HG02840 (cell line): ENCODE measurements around the gene C1orf115.
"Not testable (repeated sequence)": the region's sequence is repeated elsewhere in the genome, so short reads cannot be mapped to it uniquely, and the experiment has no call there.

Source experiments
- ATAC-seq: cut with Tn5 transposase; IDR thresholded peaks from one replicate; pipeline ENCODE4 v1.9.1; 2021; ENCODE audit warnings: mild to moderate bottlenecking, moderate library complexity, moderate number of reproducible peaks; ENCODE audit not compliant: unreplicated experiment, low FRiP score

The C1orf115 gene

DNA sequence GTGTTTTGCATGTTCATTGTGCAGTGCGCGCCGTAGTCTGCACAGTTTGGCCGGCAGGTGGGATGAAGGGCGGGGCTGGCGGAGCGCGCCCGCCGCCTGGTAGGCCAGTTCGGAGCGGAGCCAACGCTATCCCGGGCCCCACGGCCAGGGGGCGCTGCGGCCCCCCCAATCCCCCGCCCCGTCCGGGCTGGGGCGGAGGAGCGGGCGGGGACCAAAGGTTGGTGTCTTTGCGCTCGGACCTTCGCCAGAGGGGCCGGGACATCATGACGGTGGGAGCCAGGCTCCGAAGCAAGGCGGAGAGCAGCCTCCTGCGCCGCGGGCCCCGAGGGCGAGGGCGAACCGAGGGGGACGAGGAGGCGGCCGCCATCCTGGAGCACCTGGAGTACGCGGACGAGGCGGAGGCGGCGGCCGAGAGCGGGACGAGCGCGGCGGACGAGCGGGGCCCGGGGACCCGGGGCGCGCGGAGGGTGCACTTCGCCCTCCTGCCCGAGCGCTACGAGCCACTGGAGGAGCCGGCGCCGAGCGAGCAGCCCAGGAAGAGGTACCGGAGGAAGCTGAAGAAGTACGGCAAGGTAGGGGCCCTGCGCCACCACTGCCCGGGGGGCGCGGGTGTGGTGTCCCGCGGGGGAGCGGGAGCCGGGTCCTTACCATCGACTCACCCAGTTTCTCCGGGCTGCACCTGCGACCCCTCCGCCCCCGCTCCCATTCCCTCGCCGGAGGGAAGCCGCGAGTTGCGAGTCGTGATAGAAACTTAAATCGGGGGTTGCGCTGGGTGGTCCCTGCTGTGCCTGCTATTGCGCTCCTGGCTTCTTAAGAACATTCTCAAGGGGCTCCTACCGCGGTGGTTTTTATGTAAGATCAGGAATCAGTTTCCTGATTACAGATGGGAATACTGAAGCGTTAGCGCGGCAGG, at the start of gene C1orf115:
C1orf115 (plus strand) TSS at position 224 of the 913 bp plus-strand sequence; CDS start at position 264, 40 bp downstream.
- peak; percentile 83 for ATAC-seq

GRCh38 chr1:220642285-220642684, 47.9 kb upstream of the C1orf115 start:
- ATAC-seq: no peak

DNA sequence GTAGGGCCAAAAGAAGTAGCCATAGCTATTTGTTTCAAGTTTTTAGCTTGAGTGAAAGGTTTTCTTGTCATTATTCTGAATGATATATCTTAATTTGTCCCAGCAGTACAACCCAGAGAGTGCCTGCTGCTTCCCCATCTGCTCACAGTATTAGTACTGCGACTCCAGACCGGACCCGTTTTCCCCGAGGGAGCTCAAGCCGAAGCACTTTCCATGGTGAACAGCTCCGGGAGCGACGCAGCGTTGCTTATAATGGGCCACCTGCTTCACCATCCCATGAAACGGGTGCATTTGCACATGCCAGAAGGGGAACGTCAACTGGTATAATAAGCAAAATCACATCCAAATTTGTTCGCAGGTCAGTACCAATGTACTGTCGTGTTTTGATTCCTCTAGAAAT, 37.2 kb upstream of the C1orf115 start:
- ATAC-seq: no peak

DNA sequence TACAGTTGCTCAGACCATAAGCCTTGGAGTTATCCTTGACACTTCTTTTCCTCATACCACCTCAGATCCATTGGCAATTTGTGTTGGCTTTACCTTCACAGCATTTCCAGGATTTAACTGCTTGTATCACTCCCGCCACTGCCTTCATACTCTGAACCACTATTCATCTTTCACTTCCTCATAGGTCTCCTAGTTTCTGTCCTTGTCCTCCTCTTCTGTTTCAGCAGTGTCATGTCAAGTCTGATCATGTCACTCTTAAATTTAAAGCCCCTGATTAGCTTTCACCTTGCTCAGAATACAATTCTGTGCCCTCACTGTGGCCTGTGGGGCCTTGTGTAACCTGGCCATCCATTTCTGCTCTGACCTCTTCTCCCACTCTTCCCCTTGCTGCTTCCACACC, 34.7 kb upstream of the C1orf115 start:
- peak; percentile 67 for ATAC-seq

DNA sequence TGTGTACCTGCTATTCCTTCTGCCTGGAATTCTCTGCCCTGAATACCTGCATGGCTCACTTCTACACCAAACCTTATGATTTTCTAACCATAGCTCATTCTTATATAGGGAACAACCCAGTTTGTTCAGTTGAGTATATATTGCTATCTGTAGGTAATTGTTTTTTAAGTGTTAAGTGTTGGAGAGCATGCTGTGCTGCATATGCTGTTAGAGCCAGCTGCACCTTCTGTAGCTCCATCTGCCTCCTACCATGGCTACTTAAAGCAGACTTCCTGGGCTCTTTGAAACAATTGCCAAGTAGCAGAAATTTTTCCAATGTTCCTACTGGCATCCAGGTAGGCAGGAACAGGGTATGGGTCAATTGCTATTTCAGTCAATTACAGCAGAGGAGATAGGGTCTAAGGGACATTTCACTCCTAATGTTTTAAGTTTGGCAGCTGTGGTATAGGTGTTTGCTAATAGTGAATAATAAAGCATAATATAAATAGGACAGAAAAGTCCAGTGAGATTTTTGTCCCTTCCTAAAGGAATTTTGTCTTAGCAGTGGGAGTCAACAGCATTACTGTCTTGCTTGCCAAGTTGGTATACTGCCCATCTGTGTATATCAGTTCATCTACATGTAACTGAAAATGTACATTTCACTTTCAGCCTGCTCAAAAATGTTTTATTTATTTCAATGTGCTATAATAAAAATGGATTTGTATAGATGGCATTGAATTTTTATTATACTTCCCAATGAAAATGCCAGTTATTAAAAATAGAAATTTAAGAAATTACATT, 34.0 kb upstream of the C1orf115 start:
- ATAC-seq: no peak

GRCh38 chr1:220666349-220666748, 23.8 kb upstream of the C1orf115 start:
- ATAC-seq: no peak

GRCh38 chr1:220669005-220669404, 21.2 kb upstream of the C1orf115 start:
- no peak for ATAC-seq

DNA sequence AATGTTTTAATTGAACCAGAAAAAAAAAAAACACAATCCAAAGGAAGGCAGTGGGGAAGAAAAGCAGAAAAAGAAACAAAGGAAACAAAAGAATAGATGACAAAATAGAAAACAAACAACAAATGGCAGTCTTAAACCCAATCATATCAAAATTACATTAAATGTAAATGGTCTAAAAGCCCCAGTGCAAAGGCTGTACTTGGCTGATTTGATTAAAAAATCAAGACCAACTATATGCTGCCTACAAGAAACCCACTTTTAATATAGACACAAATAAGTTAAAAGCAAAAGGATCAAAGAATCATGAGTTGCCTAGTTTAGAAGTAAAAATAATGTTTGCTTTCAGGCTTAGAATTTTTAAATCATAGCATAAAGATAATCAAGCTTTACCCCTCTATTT, 19.8 kb upstream of the C1orf115 start:
- ATAC-seq: no peak

DNA sequence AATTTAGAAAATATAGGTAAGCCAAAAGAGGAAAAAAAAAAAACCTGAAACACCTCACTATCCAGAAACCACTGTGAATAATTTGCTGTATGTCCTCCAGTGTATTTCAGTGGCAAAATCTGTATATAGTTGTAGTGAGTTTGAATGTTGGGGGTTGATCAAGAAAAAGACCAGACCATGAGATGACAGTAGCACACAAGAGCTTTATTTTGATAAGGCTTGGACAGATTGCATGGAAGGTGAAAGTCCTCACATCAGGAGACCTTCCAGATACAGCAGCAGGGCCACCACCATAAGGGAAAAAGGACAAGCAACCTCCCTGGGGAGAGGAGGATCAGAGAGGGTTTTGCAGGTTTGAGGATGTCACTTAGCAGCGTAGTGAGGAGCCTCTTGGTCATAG, 16.2 kb upstream of the C1orf115 start:
- no peak for ATAC-seq

- ATAC-seq: no peak
Observed at GRCh38 chr1:220677251-220677650, 12.9 kb upstream of the C1orf115 start.

GRCh38 chr1:220680085-220680687, 10.0 kb upstream of the C1orf115 start:
- ATAC-seq: peak; percentile 64

DNA sequence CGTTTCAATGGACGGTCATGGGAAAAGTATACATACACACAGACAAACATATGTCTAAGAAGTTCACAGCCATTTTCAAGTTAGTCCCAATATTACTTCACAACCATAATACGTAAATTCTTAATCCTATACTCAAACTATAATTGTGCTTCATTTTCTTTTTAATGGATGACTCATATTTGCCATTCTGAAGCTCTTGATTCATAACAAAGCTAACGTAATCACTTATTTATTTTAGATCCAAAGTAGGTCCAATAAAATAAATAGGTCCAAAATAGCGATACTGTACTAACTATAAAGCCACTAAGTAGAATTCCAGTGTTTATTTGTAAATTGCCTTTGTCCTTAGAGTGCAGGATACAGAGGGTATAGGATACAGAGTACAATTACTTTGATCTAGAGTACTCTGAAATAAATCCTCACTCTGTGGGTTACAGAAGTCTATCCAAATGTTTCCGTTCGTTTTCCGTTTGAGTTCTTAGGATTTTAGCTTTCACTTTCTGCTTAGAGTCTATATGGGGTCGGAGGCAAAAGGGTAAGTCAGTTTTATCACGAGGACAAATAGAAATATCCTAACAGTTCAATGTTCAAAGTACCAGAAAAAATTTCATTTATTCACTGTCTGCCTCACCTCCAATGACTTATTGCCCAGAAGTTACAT, 8.8 kb upstream of the C1orf115 start:
- ATAC-seq: no peak

DNA sequence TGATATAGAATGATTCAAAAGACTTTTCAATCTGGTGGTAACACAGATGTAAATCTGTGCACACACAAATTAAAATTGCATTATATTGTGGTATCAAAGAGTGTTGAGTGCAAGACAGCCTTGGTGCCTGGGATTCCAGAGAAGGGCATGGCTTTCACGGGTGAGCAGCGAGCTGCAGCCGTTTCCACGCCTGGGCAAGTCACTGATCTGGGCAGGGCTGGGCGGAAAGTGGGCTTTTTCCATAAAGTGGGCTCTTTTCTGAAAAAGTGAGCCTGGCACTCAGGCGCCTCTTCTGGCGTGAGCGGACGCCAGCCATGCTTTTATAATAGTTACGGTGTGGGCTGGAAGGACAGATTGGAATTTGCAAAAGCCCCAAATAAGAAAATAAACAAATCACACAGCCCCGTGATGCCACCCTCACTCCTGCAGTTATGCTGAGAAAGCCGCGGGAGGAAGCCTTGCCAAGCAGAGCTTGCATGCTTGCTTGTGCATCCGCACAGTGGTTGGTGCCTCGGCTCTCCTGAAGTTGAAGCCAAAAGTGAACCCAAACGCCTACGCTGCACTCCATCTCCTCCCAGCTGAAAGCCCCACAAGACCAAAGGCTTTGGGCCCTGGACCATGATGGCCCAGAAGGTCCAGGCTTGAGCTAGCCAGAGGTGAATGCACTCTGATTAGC, 7.1 kb upstream of the C1orf115 start:
- ATAC-seq: no peak

DNA sequence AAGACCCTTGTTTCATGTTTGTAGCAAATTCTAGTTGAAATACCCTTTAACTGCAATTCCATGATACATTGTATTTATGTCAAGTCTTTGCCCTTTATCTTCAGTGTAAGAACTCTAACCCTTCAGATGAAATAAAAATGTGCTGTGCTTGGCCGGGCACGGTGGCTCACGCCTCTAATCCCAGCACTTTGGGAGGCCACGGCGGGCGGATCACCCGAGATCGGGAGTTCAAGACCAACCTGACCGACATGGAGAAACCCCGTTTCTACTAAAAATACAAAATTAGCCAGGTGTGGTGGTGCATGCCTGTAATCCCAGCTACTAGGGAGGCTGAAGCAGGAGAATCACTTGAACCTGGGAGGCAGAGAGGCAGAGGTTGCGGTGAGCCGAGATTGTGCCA, 6.4 kb upstream of the C1orf115 start:
- not testable (repeated sequence) for ATAC-seq

DNA sequence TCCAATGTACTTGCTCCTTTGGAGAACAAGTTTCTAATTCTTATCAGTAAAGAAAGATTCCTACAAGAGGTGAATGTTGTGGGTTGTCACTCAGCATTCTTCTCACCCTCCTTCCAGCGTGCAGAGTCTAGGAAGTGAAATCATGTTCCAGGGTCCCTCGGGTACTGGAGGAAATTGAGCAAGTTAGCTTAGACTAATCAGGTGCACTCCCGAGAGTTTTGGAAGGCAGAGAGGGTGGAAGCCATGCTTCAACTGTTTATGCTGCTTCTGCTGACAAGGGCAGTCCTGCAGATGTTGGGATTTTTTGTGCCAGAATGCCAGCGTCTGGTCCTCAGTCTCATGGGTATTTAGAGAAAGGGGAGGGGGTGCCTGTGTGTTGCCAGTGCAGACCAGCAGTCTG, 5.3 kb upstream of the C1orf115 start:
- ATAC-seq: no peak

- ATAC-seq: no peak
Observed at GRCh38 chr1:220685879-220686278, 4.3 kb upstream of the C1orf115 start.

- no peak for ATAC-seq
Observed at GRCh38 chr1:220687809-220688208, 2.4 kb upstream of the C1orf115 start.

GRCh38 chr1:220689666-220690065, 497 bp upstream of the C1orf115 start:
- no peak for ATAC-seq

DNA sequence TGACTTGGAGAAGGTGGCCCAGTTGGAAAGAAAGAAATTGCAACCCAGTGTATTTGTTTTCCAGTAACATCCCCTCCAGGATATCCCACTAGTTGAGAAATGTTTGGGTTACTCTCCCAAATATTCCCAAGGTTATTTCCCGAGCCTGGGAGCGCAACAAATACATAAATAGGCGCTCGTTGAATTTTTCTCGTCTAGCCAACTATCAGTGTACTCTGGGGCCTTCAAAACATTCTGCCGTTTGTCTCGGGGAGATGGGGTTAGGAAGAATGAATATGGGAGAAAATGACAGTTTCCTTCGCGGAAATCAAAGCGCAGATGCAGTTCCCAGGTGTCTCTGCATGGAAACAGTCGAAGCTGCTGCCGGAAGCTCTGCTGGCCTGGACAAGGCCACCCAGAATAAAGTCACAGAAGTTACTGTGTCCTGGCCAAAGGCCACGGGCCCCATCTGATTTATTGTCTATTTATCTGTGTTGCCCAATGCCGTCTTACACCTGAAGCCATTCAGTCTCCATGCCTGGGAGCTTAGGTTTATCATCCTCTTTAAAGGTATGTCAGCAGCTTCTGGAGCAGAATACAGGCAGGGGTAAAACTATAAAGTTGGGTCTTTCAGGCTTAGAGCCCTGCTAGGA, 1.0 kb downstream of the C1orf115 start:
- no peak for ATAC-seq
